ENCODE measurements around the gene GPR152. TPM values are rescaled to one million over a fixed set of nuclear protein-coding genes. Genes with fewer than 3 reads are reported as not detected.

The GPR152 gene
- total RNA-seq, 2 experiments from 2014 or later, result not detected

DNA sequence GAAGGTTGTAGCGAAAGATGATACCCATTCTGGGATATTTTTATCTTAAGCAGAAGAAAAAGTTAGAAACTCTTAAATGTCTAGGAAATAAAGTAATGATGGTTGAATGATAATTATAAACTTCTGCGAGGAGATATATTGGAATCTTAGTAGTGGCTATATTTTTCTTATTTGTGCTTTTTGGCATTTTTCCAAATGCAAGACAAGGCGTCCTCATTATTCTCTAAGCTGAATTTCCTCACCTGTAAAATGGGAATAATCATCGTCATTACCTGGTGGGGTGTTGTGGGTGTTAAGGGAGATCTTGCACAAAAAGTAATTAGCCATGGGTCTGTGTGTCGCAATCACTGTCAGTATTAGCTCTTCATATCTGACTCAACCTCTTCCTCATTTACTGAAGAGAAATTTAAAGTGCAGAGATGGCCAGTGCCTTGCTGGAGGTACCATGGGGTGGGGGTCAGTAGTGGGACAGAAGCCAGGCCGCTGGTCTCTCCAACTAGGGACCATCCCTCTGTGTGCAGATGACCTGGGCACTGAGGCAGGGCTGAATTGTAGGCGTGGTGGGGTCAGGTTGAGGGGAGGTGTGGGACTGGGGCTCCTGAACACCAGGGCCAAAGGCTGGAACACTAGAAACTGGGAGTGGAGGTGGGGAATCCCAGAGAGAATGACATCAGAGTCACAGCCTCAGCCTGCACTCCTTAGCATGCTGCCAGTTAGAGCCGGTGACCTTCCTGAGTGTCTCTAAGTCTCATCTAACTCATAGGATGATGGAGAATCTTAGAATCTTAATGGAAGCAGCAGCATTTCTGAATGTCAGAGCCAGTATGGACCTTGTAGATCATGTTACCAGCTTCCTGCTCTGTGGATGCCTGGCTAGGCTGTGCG, 48.5 kb upstream of the GPR152 start:
- TF ChIP-seq, protein P1, sequence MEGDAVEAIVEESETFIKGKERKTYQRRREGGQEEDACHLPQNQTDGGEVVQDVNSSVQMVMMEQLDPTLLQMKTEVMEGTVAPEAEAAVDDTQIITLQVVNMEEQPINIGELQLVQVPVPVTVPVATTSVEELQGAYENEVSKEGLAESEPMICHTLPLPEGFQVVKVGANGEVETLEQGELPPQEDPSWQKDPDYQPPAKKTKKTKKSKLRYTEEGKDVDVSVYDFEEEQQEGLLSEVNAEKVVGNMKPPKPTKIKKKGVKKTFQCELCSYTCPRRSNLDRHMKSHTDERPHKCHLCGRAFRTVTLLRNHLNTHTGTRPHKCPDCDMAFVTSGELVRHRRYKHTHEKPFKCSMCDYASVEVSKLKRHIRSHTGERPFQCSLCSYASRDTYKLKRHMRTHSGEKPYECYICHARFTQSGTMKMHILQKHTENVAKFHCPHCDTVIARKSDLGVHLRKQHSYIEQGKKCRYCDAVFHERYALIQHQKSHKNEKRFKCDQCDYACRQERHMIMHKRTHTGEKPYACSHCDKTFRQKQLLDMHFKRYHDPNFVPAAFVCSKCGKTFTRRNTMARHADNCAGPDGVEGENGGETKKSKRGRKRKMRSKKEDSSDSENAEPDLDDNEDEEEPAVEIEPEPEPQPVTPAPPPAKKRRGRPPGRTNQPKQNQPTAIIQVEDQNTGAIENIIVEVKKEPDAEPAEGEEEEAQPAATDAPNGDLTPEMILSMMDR (IDR thresholded peaks at IDR 0.05), result no peak
- ChIA-PET POLR2A (interaction anchor here (1.5 kb wide), 1 partner anchor 18 kb away, joined by 6 read pairs; the partner anchor contains the start of gene AIP), CTCF (no interaction called here)
- intact Hi-C loops (cut with DNase I, micrococcal nuclease), result loop anchor here in 1 of 2 experiments (10.0 kb wide), 1 partner anchor 256 kb away; no protein-coding TSS in a partner anchor
- H3K36me3 Mint-ChIP-seq (ENCODE audit: low read depth), result peaks cover 47% of the 10 kb centered on the region
- Histone ChIP-seq H3K4me3 (ENCODE audit: low read length) (no peak overlapping the region), H3K4me1 (ENCODE audit: insufficient read depth, low read length) (peaks cover 38% of the 10 kb centered on the region), H3K9me3 (ENCODE audit: control insufficient read depth in 1 of 2, insufficient read depth in 1 of 2, low read length in 2 of 2) (no peaks in the 10 kb centered on the region), H3K27ac (ENCODE audit: low read depth in 1 of 2, low read length in 2 of 2) (no peak overlapping the region), H3K36me3 (ENCODE audit: insufficient read depth, low read length) (peaks cover 64% of the 10 kb centered on the region), H3K27me3 (ENCODE audit: control insufficient read depth in 1 of 2, insufficient read depth in 2 of 2, low read length in 2 of 2) (no peaks in the 10 kb centered on the region)
- peak overlapping the region; percentile 20 for H3K27ac Mint-ChIP-seq
- no peaks in the 10 kb centered on the region for H3K9me3 Mint-ChIP-seq
- ATAC-seq (ENCODE audit: poor library complexity) (no peak), DNase-seq (peak in 1 of 14 experiments; percentile 29)
- peak overlapping the region; percentile 67 for H3K4me3 Mint-ChIP-seq
- no peaks in the 10 kb centered on the region for H3K27me3 Mint-ChIP-seq
- peaks cover 34% of the 10 kb centered on the region for H3K4me1 Mint-ChIP-seq (ENCODE audit: low read depth)

DNA sequence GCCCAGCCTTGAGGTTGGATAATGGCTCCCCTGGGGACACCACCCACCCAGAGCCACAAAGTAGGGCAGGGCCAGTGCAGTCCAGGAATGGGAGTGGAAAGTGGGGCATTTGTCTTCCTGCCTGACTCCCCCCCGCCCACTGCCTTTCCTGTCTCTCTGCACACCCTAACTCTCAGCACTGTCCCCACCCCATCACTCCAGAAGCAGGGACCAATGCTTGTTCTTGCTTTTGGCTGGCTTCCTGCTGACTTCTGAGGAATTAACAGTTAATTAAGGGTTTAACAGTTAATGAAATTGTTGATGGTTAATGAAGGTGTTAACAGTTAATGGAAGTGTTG, 47.9 kb upstream of the GPR152 start:
- Histone ChIP-seq H3K9me3 (ENCODE audit: control insufficient read depth in 1 of 2, insufficient read depth in 1 of 2, low read length in 2 of 2) (no peaks in the 10 kb centered on the region), H3K27me3 (ENCODE audit: control insufficient read depth in 1 of 2, insufficient read depth in 2 of 2, low read length in 2 of 2) (no peaks in the 10 kb centered on the region), H3K4me3 (ENCODE audit: low read length) (no peak overlapping the region), H3K4me1 (ENCODE audit: insufficient read depth, low read length) (peaks cover 31% of the 10 kb centered on the region), H3K27ac (ENCODE audit: low read depth in 1 of 2, low read length in 2 of 2) (no peak overlapping the region), H3K36me3 (ENCODE audit: insufficient read depth, low read length) (peaks cover 70% of the 10 kb centered on the region)
- peaks cover 47% of the 10 kb centered on the region for H3K36me3 Mint-ChIP-seq (ENCODE audit: low read depth)
- ChIA-PET CTCF (no interaction called here), POLR2A (no interaction called here)
- peaks cover 28% of the 10 kb centered on the region for H3K4me1 Mint-ChIP-seq (ENCODE audit: low read depth)
- H3K27ac Mint-ChIP-seq, result peak overlapping the region; percentile 20
- DNase-seq (no peak), ATAC-seq (ENCODE audit: poor library complexity) (no peak)
- no peaks in the 10 kb centered on the region for H3K9me3 Mint-ChIP-seq
- intact Hi-C loops (cut with DNase I, micrococcal nuclease), result loop anchor here in 1 of 2 experiments (10.0 kb wide), 1 partner anchor 256 kb away; no protein-coding TSS in a partner anchor
- no peaks in the 10 kb centered on the region for H3K27me3 Mint-ChIP-seq
- H3K4me3 Mint-ChIP-seq, result no peak overlapping the region
- TF ChIP-seq, protein P1 (IDR thresholded peaks at IDR 0.05), result no peak

DNA sequence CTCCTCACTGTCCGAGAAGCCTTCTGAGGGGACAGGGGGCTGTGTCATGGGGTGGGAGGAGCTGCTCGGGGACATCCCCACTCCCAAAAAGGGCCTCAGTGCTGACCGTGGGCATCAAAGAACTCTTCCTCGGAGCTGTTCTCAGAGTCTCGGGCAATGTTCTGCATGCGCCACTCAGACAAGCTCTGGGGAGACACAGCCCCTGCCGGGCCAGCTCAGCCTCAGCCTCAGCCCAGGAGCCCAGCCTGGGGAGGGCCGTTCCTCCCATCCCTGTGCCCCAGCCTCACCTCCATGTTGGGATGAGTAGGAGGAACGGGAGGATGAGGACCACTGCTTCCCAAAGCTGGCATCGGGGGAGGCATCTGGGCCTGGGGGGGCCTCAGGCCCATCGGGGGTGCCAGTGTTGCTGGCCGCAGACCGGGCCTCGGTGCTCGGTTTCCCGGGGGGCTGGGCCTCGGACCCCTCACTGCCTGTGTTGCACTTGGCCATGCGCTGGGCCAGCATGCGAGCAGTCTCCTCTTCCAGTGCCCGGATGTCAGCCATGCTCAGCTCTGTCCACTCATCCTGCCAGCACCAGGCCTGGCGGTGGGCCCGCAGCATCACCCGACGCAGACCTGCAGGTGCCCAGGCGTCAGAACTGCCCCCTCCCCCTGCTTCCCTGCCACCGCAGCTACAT, 47.4 kb upstream of the GPR152 start:
- intact Hi-C loops (cut with DNase I, micrococcal nuclease), result loop anchor here in 1 of 2 experiments (10.0 kb wide), 1 partner anchor 255 kb away; no protein-coding TSS in a partner anchor
- Histone ChIP-seq H3K27ac (ENCODE audit: low read depth in 1 of 2, low read length in 2 of 2) (no peak overlapping the region), H3K4me1 (ENCODE audit: insufficient read depth, low read length) (peaks cover 29% of the 10 kb centered on the region), H3K4me3 (ENCODE audit: low read length) (no peak overlapping the region), H3K9me3 (ENCODE audit: control insufficient read depth in 1 of 2, insufficient read depth in 1 of 2, low read length in 2 of 2) (no peaks in the 10 kb centered on the region), H3K36me3 (ENCODE audit: insufficient read depth, low read length) (peaks cover 75% of the 10 kb centered on the region), H3K27me3 (ENCODE audit: control insufficient read depth in 1 of 2, insufficient read depth in 2 of 2, low read length in 2 of 2) (no peaks in the 10 kb centered on the region)
- TF ChIP-seq, protein P1 (IDR thresholded peaks at IDR 0.05), result no peak
- Mint-ChIP-seq H3K27me3 (no peaks in the 10 kb centered on the region), H3K4me1 (ENCODE audit: low read depth) (peaks cover 26% of the 10 kb centered on the region), H3K36me3 (ENCODE audit: low read depth) (peaks cover 49% of the 10 kb centered on the region), H3K27ac (no peak overlapping the region), H3K4me3 (no peak overlapping the region), H3K9me3 (no peaks in the 10 kb centered on the region)
- POLR2A ChIA-PET, result no interaction called here
- ATAC-seq (ENCODE audit: poor library complexity) (no peak), DNase-seq (peak in 1 of 14 experiments; percentile 21)
- CTCF ChIA-PET, result no interaction called here
